HepG2 (cell line): ENCODE measurements around the gene LSM12. TPM values are rescaled to one million over a fixed set of nuclear protein-coding genes. Genes with fewer than 3 reads are reported as not detected.
A peak's percentile ranks its signal among the peaks of the same experiment; 100 is the strongest.

Source experiments
- CENPX ChIP-seq: sonication (generic); formaldehyde crosslinking; IDR thresholded peaks from 2 replicates; pipeline ENCODE4 v1.9.0; 2021; ENCODE audit warnings: mild to moderate bottlenecking, missing genetic modification reagents, moderate library complexity
- DNMT1 ChIP-seq: sonication (generic); formaldehyde crosslinking; IDR thresholded peaks from 2 replicates; pipeline ENCODE4 v1.5.1; 2020; ENCODE audit warnings: mild to moderate bottlenecking, missing genetic modification reagents
- FIP1L1 ChIP-seq: fragments of 200-400 bp; formaldehyde crosslinking; IDR thresholded peaks from 2 replicates; pipeline ENCODE4 v1.6.1; 2018; ENCODE audit warnings: low read depth, mild to moderate bottlenecking, low read length, moderate library complexity, borderline replicate concordance; ENCODE audit not compliant: insufficient read depth
- KDM3A ChIP-seq: IDR thresholded peaks from 2 replicates; pipeline ENCODE4 v1.6.1; 2018; ENCODE audit warnings: low read depth, missing compliant biosample characterization
- NFE2 ChIP-seq: sonication (generic); formaldehyde crosslinking; IDR thresholded peaks from 2 replicates; pipeline ENCODE4 v1.4.0; 2020; ENCODE audit warnings: missing genetic modification reagents
- PAF1 ChIP-seq: IDR thresholded peaks from 2 replicates; pipeline ENCODE4 v1.6.1; 2016; ENCODE audit warnings: missing genetic modification reagents, missing compliant biosample characterization
- TAF15 ChIP-seq: fragments of 200-400 bp; formaldehyde crosslinking; IDR thresholded peaks from one replicate; pipeline ENCODE4 v1.6.1; 2018; ENCODE audit warnings: mild to moderate bottlenecking, low read depth, low read length; ENCODE audit not compliant: poor library complexity, severe bottlenecking
- YEATS4 ChIP-seq: sonication (generic); formaldehyde crosslinking; IDR thresholded peaks from 2 replicates; pipeline ENCODE4 v1.4.0; 2020; ENCODE audit warnings: missing genetic modification reagents, borderline replicate concordance
- ZC3H13 ChIP-seq: sonication (generic); formaldehyde crosslinking; IDR thresholded peaks from 2 replicates; pipeline ENCODE4 v1.8.1; 2023; ENCODE audit warnings: mild to moderate bottlenecking, missing genetic modification reagents, moderate library complexity
- ZGPAT ChIP-seq: IDR thresholded peaks from 2 replicates; pipeline ENCODE4 v1.6.1; 2016; ENCODE audit warnings: mild to moderate bottlenecking
- ZNF432 ChIP-seq: sonication (generic); formaldehyde crosslinking; IDR thresholded peaks from 2 replicates; pipeline ENCODE4 v1.5.0; 2020; ENCODE audit warnings: missing genetic modification reagents, mild to moderate bottlenecking, borderline replicate concordance
- ZNF678 ChIP-seq: sonication (generic); formaldehyde crosslinking; IDR thresholded peaks from 2 replicates; pipeline ENCODE4 v1.4.0; 2020; ENCODE audit warnings: mild to moderate bottlenecking, missing genetic modification reagents
- ZNF761 ChIP-seq: sonication (generic); formaldehyde crosslinking; conservative IDR thresholded peaks from 2 replicates; pipeline ENCODE4 v1.4.0; 2020; ENCODE audit warnings: mild to moderate bottlenecking, missing genetic modification reagents
- ZNF781 ChIP-seq: sonication (generic); formaldehyde crosslinking; IDR thresholded peaks from 2 replicates; pipeline ENCODE4 v1.5.1; 2020; ENCODE audit warnings: borderline replicate concordance, mild to moderate bottlenecking, missing genetic modification reagents; ENCODE audit errors: not compliant biosample characterization
- polyA plus RNA-seq, 8 experiments: library from polyadenylated mRNA; depleted of rRNA in 3 of 8; stranded (reverse) in 7 of 8; unstranded in 1 of 8; fragments of >200 nt; fragmentation: Illumina TruSeq in 4 of 8; extraction: Trizol in 4 of 8; gene quantifications; 2 replicates each; pipeline versions ENCODE4 v1.2.1 to v1.2.3, GENCODE V29; 2011 to 2016; ENCODE audit warnings: low read depth in 4 of 8, missing spikeins in 1 of 8, mixed read lengths in 1 of 8; ENCODE audit not compliant: insufficient read depth in 1 of 8
- total RNA-seq, 5 experiments: library from RNA; depleted of rRNA; stranded (reverse); fragments of >200 nt; fragmentation: Illumina TruSeq; extraction: Trizol; gene quantifications; 2 replicates each; pipeline ENCODE4 v1.2.3, GENCODE V29; 2016; ENCODE audit warnings: low read depth in 1 of 5
- TF ChIP-seq, protein P1 (sequence below): sonication (generic); formaldehyde crosslinking; IDR thresholded peaks from 2 replicates; pipeline ENCODE4 v1.8.1; 2023; ENCODE audit warnings: mild to moderate bottlenecking, inconsistent platforms, moderate library complexity, missing genetic modification reagents, borderline replicate concordance
- TF ChIP-seq, protein P2 (sequence below): sonication (generic); formaldehyde crosslinking; conservative IDR thresholded peaks from 2 replicates; pipeline ENCODE4 v1.4.0; 2020; ENCODE audit warnings: missing genetic modification reagents
- TF ChIP-seq, protein P3 (sequence below): sonication (generic); formaldehyde crosslinking; IDR thresholded peaks from 2 replicates; pipeline ENCODE4 v1.5.0; 2020; ENCODE audit warnings: mild to moderate bottlenecking, missing genetic modification reagents
- TF ChIP-seq, protein P4 (sequence below): IDR thresholded peaks from 2 replicates; pipeline ENCODE4 v1.4.0; 2020; ENCODE audit warnings: mild to moderate bottlenecking, missing genetic modification reagents

Gene LSM12
- total and polyA plus RNA-seq, 2 of the 13 experiments (the other 11 are each of a cell fraction or from before 2014, with no cell fraction given): 52.8 to 55.7 TPM

DNA sequence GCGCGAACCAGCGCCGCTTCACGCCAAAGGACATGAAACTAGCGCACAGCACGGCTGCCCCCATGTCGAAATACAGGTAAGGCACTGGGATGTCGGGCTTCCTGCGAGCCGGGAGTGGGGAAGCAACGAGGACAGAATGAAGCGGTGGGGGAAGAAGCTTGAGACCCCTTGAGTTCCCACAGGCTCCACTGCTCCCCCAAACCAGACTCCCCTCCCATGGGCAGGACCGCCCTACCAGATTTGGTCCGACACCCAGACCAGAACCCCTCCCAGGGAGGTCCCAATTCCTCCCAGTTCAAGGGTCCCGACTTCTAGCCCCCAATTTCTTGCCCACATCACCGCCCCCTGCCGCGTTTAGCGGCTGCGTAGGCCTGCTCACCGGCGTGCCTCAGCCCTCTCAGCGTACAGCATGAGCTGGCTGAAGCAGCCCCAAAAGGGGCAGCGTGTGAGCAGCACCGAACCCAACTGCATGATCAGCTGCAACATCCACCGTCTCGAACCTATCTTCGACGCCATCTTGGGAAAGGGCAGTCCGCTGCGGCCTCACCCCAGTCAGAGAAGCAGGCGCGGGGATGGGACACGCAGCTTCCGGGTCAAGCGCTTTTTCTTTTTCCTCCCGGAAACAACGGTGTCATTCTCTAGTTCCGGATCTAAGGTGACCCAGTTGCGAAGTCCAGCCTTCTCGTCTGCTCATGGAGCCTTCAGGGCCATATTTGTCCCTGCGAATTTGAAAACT is 51.9 kb downstream of the LSM12 start, which contains the start of gene TMEM101 (continued):
- TF ChIP-seq, protein P1, sequence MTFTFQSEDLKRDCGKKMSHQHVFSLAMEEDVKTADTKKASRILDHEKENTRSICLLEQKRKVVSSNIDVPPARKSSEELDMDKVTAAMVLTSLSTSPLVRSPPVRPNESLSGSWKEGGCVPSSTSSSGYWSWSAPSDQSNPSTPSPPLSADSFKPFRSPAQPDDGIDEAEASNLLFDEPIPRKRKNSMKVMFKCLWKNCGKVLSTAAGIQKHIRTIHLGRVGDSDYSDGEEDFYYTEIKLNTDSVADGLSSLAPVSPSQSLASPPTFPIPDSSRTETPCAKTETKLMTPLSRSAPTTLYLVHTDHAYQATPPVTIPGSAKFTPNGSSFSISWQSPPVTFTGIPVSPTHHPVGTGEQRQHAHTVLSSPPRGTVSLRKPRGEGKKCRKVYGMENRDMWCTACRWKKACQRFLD (CRISPR knock-in tag): peak; percentile 96
- TF ChIP-seq, protein P2, sequence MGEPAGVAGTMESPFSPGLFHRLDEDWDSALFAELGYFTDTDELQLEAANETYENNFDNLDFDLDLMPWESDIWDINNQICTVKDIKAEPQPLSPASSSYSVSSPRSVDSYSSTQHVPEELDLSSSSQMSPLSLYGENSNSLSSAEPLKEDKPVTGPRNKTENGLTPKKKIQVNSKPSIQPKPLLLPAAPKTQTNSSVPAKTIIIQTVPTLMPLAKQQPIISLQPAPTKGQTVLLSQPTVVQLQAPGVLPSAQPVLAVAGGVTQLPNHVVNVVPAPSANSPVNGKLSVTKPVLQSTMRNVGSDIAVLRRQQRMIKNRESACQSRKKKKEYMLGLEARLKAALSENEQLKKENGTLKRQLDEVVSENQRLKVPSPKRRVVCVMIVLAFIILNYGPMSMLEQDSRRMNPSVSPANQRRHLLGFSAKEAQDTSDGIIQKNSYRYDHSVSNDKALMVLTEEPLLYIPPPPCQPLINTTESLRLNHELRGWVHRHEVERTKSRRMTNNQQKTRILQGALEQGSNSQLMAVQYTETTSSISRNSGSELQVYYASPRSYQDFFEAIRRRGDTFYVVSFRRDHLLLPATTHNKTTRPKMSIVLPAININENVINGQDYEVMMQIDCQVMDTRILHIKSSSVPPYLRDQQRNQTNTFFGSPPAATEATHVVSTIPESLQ: peak; percentile 80; the same call in 1 of the 2 replicates
- TF ChIP-seq ZNF761 (CRISPR knock-in tag) (no peak; the same call in 1 of the 2 replicates), TAF15 (peak; percentile 59), ZC3H13 (CRISPR knock-in tag) (peak; percentile 88; the same call in 1 of the 2 replicates), CENPX (no peak), ZGPAT (peak; percentile 99), DNMT1 (CRISPR knock-in tag) (0 out of 2 replicates have a peak, but pooled peaks have one; percentile 46), ZNF678 (peak; percentile 73; the same call in 1 of the 2 replicates), PAF1 (no peak), FIP1L1 (no peak; the same call in 1 of the 2 replicates), NFE2 (CRISPR knock-in tag) (peak; percentile 58; the same call in 1 of the 2 replicates), KDM3A (peak; percentile 96), ZNF432 (no peak), ZNF781 (peak; percentile 95), YEATS4 (CRISPR knock-in tag) (peak; percentile 96)
- TF ChIP-seq, protein P3, sequence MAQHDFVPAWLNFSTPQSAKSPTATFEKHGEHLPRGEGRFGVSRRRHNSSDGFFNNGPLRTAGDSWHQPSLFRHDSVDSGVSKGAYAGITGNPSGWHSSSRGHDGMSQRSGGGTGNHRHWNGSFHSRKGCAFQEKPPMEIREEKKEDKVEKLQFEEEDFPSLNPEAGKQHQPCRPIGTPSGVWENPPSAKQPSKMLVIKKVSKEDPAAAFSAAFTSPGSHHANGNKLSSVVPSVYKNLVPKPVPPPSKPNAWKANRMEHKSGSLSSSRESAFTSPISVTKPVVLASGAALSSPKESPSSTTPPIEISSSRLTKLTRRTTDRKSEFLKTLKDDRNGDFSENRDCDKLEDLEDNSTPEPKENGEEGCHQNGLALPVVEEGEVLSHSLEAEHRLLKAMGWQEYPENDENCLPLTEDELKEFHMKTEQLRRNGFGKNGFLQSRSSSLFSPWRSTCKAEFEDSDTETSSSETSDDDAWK (CRISPR knock-in tag): no peak
- TF ChIP-seq, protein P4, sequence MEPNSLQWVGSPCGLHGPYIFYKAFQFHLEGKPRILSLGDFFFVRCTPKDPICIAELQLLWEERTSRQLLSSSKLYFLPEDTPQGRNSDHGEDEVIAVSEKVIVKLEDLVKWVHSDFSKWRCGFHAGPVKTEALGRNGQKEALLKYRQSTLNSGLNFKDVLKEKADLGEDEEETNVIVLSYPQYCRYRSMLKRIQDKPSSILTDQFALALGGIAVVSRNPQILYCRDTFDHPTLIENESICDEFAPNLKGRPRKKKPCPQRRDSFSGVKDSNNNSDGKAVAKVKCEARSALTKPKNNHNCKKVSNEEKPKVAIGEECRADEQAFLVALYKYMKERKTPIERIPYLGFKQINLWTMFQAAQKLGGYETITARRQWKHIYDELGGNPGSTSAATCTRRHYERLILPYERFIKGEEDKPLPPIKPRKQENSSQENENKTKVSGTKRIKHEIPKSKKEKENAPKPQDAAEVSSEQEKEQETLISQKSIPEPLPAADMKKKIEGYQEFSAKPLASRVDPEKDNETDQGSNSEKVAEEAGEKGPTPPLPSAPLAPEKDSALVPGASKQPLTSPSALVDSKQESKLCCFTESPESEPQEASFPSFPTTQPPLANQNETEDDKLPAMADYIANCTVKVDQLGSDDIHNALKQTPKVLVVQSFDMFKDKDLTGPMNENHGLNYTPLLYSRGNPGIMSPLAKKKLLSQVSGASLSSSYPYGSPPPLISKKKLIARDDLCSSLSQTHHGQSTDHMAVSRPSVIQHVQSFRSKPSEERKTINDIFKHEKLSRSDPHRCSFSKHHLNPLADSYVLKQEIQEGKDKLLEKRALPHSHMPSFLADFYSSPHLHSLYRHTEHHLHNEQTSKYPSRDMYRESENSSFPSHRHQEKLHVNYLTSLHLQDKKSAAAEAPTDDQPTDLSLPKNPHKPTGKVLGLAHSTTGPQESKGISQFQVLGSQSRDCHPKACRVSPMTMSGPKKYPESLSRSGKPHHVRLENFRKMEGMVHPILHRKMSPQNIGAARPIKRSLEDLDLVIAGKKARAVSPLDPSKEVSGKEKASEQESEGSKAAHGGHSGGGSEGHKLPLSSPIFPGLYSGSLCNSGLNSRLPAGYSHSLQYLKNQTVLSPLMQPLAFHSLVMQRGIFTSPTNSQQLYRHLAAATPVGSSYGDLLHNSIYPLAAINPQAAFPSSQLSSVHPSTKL (CRISPR knock-in tag): peak; percentile 87
